Loucy (cell line): Measurements from ENCODE around the gene XXYLT1.

ENCODE experiments used
- H2AFZ ChIP-seq: fragments of 200-600 bp; sonication (generic); 2 replicates; pipeline ENCODE4 v1.6.0; 2016; ENCODE audit warnings: antibody characterized with exemption, mild to moderate bottlenecking, low read length, moderate library complexity
- H3F3A ChIP-seq: fragments of 200-600 bp; 2 replicates; pipeline ENCODE4 v1.6.0; 2016; ENCODE audit warnings: antibody characterized with exemption, low read depth, mild to moderate bottlenecking
- H3K27me3 ChIP-seq: fragments of 200-600 bp; sonication (generic); 2 replicates; pipeline ENCODE4 v1.6.1; 2014; ENCODE audit warnings: low read length, mild to moderate bottlenecking; ENCODE audit not compliant: insufficient read depth, poor library complexity, severe bottlenecking
- H3K36me3 ChIP-seq: fragments of 200-600 bp; sonication (generic); 2 replicates; pipeline ENCODE4 v1.6.1; 2016; ENCODE audit warnings: low read length; ENCODE audit not compliant: insufficient read depth
- H3K4me1 ChIP-seq: fragments of 200-600 bp; sonication (generic); 2 replicates; pipeline ENCODE4 v1.5.1; 2014; ENCODE audit warnings: low read length, mild to moderate bottlenecking; ENCODE audit not compliant: insufficient read depth, poor library complexity, severe bottlenecking
- H3K4me2 ChIP-seq: fragments of 200-600 bp; sonication (generic); 2 replicates; pipeline ENCODE4 v1.6.0; 2014; ENCODE audit warnings: antibody characterized with exemption, low read length, low read depth, mild to moderate bottlenecking; ENCODE audit not compliant: poor library complexity, severe bottlenecking
- H3K4me3 ChIP-seq: fragments of 200-600 bp; sonication (generic); 2 replicates; pipeline ENCODE4 v1.5.1; 2014; ENCODE audit warnings: low read length, mild to moderate bottlenecking, mixed read lengths; ENCODE audit not compliant: poor library complexity, severe bottlenecking
- H3K79me2 ChIP-seq: fragments of 200-600 bp; sonication (generic); 2 replicates; pipeline ENCODE4 v1.6.1; 2014; ENCODE audit warnings: low read length; ENCODE audit not compliant: insufficient read depth
- H3K9ac ChIP-seq: fragments of 200-600 bp; sonication (generic); 2 replicates; pipeline ENCODE4 v1.6.0; 2014; ENCODE audit warnings: mild to moderate bottlenecking, low read depth, low read length, moderate library complexity; ENCODE audit not compliant: poor library complexity, severe bottlenecking
- H3K9me2 ChIP-seq: fragments of 200-600 bp; sonication (generic); replicated peaks from 2 replicates; pipeline ENCODE4 v1.6.1; 2016; ENCODE audit warnings: low read depth, low read length, mixed read lengths
- H3K9me3 ChIP-seq: fragments of 200-600 bp; sonication (generic); 2 replicates; pipeline ENCODE4 v1.6.1; 2014; ENCODE audit warnings: mild to moderate bottlenecking, antibody characterized with exemption, low read length, low read depth; ENCODE audit not compliant: insufficient read depth
- H4K20me1 ChIP-seq: fragments of 200-600 bp; sonication (generic); 2 replicates; pipeline ENCODE4 v1.6.0; 2014; ENCODE audit warnings: antibody characterized with exemption, low read length, mild to moderate bottlenecking; ENCODE audit not compliant: insufficient read depth, poor library complexity, severe bottlenecking
- EZH2phosphoT487 ChIP-seq: fragments of 200-600 bp; IDR thresholded peaks from 2 replicates; pipeline ENCODE4 v1.6.1; 2018; ENCODE audit warnings: antibody characterized with exemption, mild to moderate bottlenecking, moderate library complexity, borderline replicate concordance
- TF ChIP-seq, protein P1 (sequence below): fragments of 200-600 bp; sonication (generic); conservative IDR thresholded peaks from 2 replicates; pipeline ENCODE4 v1.5.1; 2014; ENCODE audit warnings: mild to moderate bottlenecking, antibody characterized with exemption, low read length

Gene XXYLT1

DNA sequence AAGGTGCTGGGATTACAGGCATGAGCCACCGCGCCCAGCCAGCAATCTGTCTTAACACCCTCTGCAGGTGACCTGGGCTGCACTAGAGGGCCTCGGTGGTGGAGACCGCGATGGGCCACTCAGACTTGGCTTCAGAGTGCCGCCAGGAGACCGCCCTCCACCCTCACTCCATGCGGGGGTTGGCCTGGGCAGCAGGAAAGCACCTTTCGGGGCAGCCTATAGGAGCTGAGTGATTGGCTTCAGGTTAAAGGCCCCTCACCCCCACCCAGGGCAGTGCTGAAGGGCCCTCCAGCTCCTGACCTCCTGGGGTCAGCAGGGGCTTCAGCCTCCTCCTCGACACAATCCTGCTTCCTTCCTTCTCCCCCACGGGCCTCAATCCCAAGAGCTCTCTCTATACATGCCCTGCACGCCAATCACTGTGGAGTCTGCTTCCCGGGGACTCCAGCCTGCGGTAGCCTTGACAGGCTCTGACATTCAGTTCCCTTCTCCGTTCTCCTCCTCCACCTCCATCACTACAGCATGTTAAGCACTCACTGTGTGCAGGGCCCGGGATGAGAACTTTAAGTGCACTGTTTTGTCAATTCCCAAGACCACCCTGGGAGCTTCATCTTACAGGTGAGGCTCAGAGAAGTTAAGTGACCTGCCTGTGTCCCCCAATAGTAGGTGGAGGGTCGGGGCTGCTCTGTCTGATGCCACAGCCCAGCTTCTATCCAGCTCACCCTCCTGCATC, 225.3 kb downstream of the XXYLT1 start:
- H3K36me3 ChIP-seq = no peaks in the 10 kb centered on the region
- H3K79me2 ChIP-seq = no peaks in the 10 kb centered on the region
- no peak overlapping the region for H3K4me3 ChIP-seq
- H3K9ac ChIP-seq = no peak overlapping the region
- no peaks in the 10 kb centered on the region for H3K27me3 ChIP-seq
- no peaks in the 10 kb centered on the region for H3K9me3 ChIP-seq
- H3K4me2 ChIP-seq = no peak overlapping the region
- no peaks in the 10 kb centered on the region for H3K9me2 ChIP-seq
- TF ChIP-seq, protein P1, sequence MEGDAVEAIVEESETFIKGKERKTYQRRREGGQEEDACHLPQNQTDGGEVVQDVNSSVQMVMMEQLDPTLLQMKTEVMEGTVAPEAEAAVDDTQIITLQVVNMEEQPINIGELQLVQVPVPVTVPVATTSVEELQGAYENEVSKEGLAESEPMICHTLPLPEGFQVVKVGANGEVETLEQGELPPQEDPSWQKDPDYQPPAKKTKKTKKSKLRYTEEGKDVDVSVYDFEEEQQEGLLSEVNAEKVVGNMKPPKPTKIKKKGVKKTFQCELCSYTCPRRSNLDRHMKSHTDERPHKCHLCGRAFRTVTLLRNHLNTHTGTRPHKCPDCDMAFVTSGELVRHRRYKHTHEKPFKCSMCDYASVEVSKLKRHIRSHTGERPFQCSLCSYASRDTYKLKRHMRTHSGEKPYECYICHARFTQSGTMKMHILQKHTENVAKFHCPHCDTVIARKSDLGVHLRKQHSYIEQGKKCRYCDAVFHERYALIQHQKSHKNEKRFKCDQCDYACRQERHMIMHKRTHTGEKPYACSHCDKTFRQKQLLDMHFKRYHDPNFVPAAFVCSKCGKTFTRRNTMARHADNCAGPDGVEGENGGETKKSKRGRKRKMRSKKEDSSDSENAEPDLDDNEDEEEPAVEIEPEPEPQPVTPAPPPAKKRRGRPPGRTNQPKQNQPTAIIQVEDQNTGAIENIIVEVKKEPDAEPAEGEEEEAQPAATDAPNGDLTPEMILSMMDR = no peak
- no peak for TF ChIP-seq EZH2phosphoT487
- H3K4me1 ChIP-seq = peaks cover 4% of the 10 kb centered on the region
- H4K20me1 ChIP-seq = no peaks in the 10 kb centered on the region
- no peak overlapping the region for H2AFZ ChIP-seq
- H3F3A ChIP-seq = no peaks in the 10 kb centered on the region

- peaks cover 9% of the 10 kb centered on the region for H3K4me1 ChIP-seq
- H3K9ac ChIP-seq = no peak overlapping the region
- H3F3A ChIP-seq = no peaks in the 10 kb centered on the region
- no peaks in the 10 kb centered on the region for H3K36me3 ChIP-seq
- H3K27me3 ChIP-seq = no peaks in the 10 kb centered on the region
- no peak overlapping the region for H2AFZ ChIP-seq
- no peaks in the 10 kb centered on the region for H4K20me1 ChIP-seq
- TF ChIP-seq EZH2phosphoT487 = no peak
- TF ChIP-seq, protein P1 = no peak
- H3K9me2 ChIP-seq = no peaks in the 10 kb centered on the region
- H3K4me2 ChIP-seq = no peak overlapping the region
- H3K79me2 ChIP-seq = no peaks in the 10 kb centered on the region
- no peaks in the 10 kb centered on the region for H3K9me3 ChIP-seq
- H3K4me3 ChIP-seq = no peak overlapping the region
Observed at GRCh38 chr3:195044411-195044810, 226.5 kb downstream of the XXYLT1 start.

DNA sequence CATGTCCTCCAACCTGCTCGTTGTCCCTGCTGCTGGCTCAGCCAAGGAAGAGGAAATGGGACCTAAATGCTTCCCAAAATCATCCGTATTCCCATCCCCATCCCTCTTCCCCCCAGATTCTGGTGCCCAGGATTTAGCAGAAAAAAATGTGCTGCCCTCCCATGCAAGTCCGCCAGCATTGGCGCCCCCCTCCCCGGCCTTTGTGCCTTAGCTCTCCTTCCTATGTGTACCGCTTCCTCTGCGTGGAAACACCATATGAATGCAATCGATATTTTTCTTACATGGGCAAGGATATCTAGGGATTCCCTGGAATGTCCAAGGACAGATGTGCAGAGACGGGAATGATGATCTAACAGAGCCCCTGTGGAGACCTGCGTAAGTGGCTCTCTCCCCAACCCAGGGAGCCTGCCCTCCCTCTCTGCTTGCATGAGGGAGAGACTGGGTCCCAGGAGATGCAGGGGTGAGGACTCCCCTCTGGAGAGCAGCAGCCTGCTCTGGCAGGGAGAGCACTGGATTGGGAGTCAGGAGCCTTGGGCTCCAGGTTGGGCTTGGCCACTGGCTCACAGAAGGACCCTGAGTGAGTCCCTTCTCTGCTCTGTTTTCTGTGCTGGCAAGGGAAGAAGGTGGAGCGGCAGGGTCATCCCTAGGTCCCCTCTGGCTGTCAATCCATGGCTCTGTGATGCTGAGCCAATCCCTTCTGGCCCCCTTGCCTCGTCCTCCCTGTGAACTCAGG, 227.2 kb downstream of the XXYLT1 start:
- no peak overlapping the region for H3K4me3 ChIP-seq
- peaks cover 10% of the 10 kb centered on the region for H3K4me1 ChIP-seq
- no peak overlapping the region for H2AFZ ChIP-seq
- no peaks in the 10 kb centered on the region for H3F3A ChIP-seq
- H4K20me1 ChIP-seq = no peaks in the 10 kb centered on the region
- no peak for TF ChIP-seq EZH2phosphoT487
- TF ChIP-seq, protein P1 = no peak
- no peaks in the 10 kb centered on the region for H3K27me3 ChIP-seq
- H3K9me3 ChIP-seq = no peaks in the 10 kb centered on the region
- H3K36me3 ChIP-seq = no peaks in the 10 kb centered on the region
- no peaks in the 10 kb centered on the region for H3K79me2 ChIP-seq
- H3K9me2 ChIP-seq = no peaks in the 10 kb centered on the region
- H3K9ac ChIP-seq = no peak overlapping the region
- no peak overlapping the region for H3K4me2 ChIP-seq
